Loucy (cell line): ENCODE measurements around the gene PAX7.

ENCODE experiments used
- EZH2phosphoT487 ChIP-seq: fragments of 200-600 bp; IDR thresholded peaks from 2 replicates; pipeline ENCODE4 v1.6.1; 2018; ENCODE audit warnings: antibody characterized with exemption, mild to moderate bottlenecking, moderate library complexity, borderline replicate concordance
- TF ChIP-seq, protein P1 (sequence below): fragments of 200-600 bp; sonication (generic); conservative IDR thresholded peaks from 2 replicates; pipeline ENCODE4 v1.5.1; 2014; ENCODE audit warnings: mild to moderate bottlenecking, antibody characterized with exemption, low read length

DNA sequence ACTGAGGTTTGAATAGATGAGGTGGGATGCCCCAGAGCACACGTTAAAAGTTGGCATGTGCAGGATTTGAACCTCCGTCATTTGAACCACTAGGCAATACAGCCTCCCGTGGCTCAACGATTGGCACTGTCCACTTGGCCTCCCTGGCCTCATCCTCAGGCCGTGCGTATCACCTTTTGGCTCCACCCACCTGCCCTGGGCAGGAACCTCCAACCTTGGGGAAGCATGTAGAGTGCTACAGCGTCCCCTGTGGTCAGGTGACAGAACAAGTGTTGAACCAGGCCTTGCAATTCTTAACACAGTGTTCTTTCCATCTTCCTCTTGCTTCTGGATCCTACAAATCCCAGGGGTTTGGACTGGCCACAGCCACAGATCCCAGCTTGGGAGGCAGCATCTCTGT, 112.6 kb downstream of the PAX7 start:
- TF ChIP-seq, protein P1, sequence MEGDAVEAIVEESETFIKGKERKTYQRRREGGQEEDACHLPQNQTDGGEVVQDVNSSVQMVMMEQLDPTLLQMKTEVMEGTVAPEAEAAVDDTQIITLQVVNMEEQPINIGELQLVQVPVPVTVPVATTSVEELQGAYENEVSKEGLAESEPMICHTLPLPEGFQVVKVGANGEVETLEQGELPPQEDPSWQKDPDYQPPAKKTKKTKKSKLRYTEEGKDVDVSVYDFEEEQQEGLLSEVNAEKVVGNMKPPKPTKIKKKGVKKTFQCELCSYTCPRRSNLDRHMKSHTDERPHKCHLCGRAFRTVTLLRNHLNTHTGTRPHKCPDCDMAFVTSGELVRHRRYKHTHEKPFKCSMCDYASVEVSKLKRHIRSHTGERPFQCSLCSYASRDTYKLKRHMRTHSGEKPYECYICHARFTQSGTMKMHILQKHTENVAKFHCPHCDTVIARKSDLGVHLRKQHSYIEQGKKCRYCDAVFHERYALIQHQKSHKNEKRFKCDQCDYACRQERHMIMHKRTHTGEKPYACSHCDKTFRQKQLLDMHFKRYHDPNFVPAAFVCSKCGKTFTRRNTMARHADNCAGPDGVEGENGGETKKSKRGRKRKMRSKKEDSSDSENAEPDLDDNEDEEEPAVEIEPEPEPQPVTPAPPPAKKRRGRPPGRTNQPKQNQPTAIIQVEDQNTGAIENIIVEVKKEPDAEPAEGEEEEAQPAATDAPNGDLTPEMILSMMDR, result no peak
- TF ChIP-seq EZH2phosphoT487, result no peak
